Activated T-cell treated with anti-CD3 and anti-CD28 coated beads, Interleukin-2, amount 50 U/mL, for 72 hours (primary cell): Measurements from ENCODE around the gene RAE1. TPM values are rescaled to one million over a fixed set of nuclear protein-coding genes. Genes with fewer than 3 reads are reported as not detected.

Experiments
- ATAC-seq, 2 donors: fragments of 150-1000 bp; cut with Tn5 transposase; replicated peaks in 1 of 2; 2 replicates each; pipeline ENCODE4 v1.10.0; 2021; ENCODE audit warnings: moderate library complexity in 2 of 2, mild to moderate bottlenecking in 1 of 2
- DNase-seq, 2 donors: peaks; one replicate each; pipeline ENCODE4 v3.0.0; 2021 to 2022; ENCODE audit warnings: mixed read lengths in 1 of 2
- H3K27ac Mint-ChIP-seq: one replicate; pipeline ENCODE4 v1.8.0; 2022; ENCODE audit warnings: mild to moderate bottlenecking, moderate library complexity, mixed read lengths
- H3K27me3 Mint-ChIP-seq: one replicate; pipeline ENCODE4 v1.8.0; 2022; ENCODE audit warnings: low read depth, mixed read lengths
- H3K36me3 Mint-ChIP-seq, 2 donors: one replicate each; pipeline ENCODE4 v1.8.0; 2022; ENCODE audit warnings: mixed read lengths in 2 of 2, mild to moderate bottlenecking in 1 of 2; ENCODE audit not compliant: insufficient read depth in 2 of 2
- H3K4me1 Mint-ChIP-seq: one replicate; pipeline ENCODE4 v1.8.0; 2022; ENCODE audit warnings: low read depth, mixed read lengths
- H3K4me3 Mint-ChIP-seq, 2 donors: one replicate each; pipeline ENCODE4 v1.8.0; 2022; ENCODE audit warnings: mild to moderate bottlenecking in 2 of 2, mixed read lengths in 2 of 2, moderate library complexity in 2 of 2
- H3K9me3 Mint-ChIP-seq, 2 donors: one replicate each; pipeline ENCODE4 v1.8.0; 2022; ENCODE audit warnings: mixed read lengths in 2 of 2
- total RNA-seq, 2 donors: library from RNA; stranded (reverse); gene quantifications; one replicate each; pipeline ENCODE4 v1.2.3, GENCODE V29; 2022

RAE1 gene
- total RNA-seq, 2 donors from 2014 or later, result 47.6 to 54.2 TPM

GRCh38 chr20:57389695-57390603, 38.9 kb downstream of the RAE1 start:
- H3K4me1 Mint-ChIP-seq, result peaks cover 36% of the 10 kb centered on the region
- peak; percentile 11 to 14 for ATAC-seq

GRCh38 chr20:57390604-57391438, 39.8 kb downstream of the RAE1 start, which contains the start of gene RBM38:
RBM38 (plus strand) TSS chr20:57391396; CDS start chr20:57391582, 186 bp downstream.
- Mint-ChIP-seq H3K4me3 (peak within 1 kb of the TSS; percentile 96 to 97), H3K36me3 (peaks cover 7 to 11% of the 10 kb centered on the region in 2 donors), H3K9me3 (no peaks in the 10 kb centered on the region), H3K27ac (peak within 1 kb of the TSS; percentile 98), H3K4me1 (peaks cover 42% of the 10 kb centered on the region), H3K27me3 (no peaks in the 10 kb centered on the region)
- peak; percentile 80 to 86 for DNase-seq
- ATAC-seq, result peak; percentile 63 to 69

More at GRCh38 chr20:57389695-57390603, 38.9 kb downstream of the RAE1 start:
- no peaks in the 10 kb centered on the region for H3K27me3 Mint-ChIP-seq
- no peaks in the 10 kb centered on the region for H3K9me3 Mint-ChIP-seq
- peak overlapping the region; percentile 88 for H3K27ac Mint-ChIP-seq
- DNase-seq, result peak; percentile 67 to 70
- H3K4me3 Mint-ChIP-seq, result peak overlapping the region; percentile 96
- H3K36me3 Mint-ChIP-seq, result peaks cover 7 to 11% of the 10 kb centered on the region in 2 donors

- peaks cover 50% of the 10 kb centered on the region for H3K4me1 Mint-ChIP-seq
- no peaks in the 10 kb centered on the region for H3K9me3 Mint-ChIP-seq
- H3K27me3 Mint-ChIP-seq, result no peaks in the 10 kb centered on the region
- H3K27ac Mint-ChIP-seq, result peak overlapping the region; percentile 77
- H3K36me3 Mint-ChIP-seq, result peaks cover 9 to 13% of the 10 kb centered on the region in 2 donors
- DNase-seq, result peak; percentile 49 to 53
- ATAC-seq, result peak; percentile 23 to 25
- H3K4me3 Mint-ChIP-seq, result peak overlapping the region; percentile 96 to 97
These were observed 40.6 kb downstream of the RAE1 start for GRCh38 chr20:57391439-57392301.

- ATAC-seq, result peak; percentile 59 to 65
- Mint-ChIP-seq H3K4me3 (peak overlapping the region; percentile 96 to 97), H3K4me1 (peaks cover 61% of the 10 kb centered on the region)
These were observed 41.6 kb downstream of the RAE1 start for GRCh38 chr20:57392512-57393271.

GRCh38 chr20:57393321-57394120, 42.5 kb downstream of the RAE1 start:
- Mint-ChIP-seq H3K36me3 (peaks cover 13 to 17% of the 10 kb centered on the region in 2 donors), H3K27ac (peak overlapping the region; percentile 52), H3K4me1 (peaks cover 68% of the 10 kb centered on the region), H3K9me3 (no peaks in the 10 kb centered on the region), H3K4me3 (peak overlapping the region; percentile 96 to 97), H3K27me3 (no peaks in the 10 kb centered on the region)
- ATAC-seq (no peak), DNase-seq (no peak)

More at GRCh38 chr20:57392512-57393271, 41.6 kb downstream of the RAE1 start:
- Mint-ChIP-seq H3K9me3 (no peaks in the 10 kb centered on the region), H3K27ac (peak overlapping the region; percentile 77), H3K27me3 (no peaks in the 10 kb centered on the region), H3K36me3 (peaks cover 10 to 14% of the 10 kb centered on the region in 2 donors)
- peak; percentile 82 to 87 for DNase-seq

GRCh38 chr20:57394121-57395082, 43.3 kb downstream of the RAE1 start:
- Mint-ChIP-seq H3K27me3 (no peaks in the 10 kb centered on the region), H3K9me3 (no peaks in the 10 kb centered on the region), H3K36me3 (peaks cover 13 to 21% of the 10 kb centered on the region in 2 donors), H3K27ac (no peak overlapping the region), H3K4me3 (peak overlapping the region; percentile 96 to 97), H3K4me1 (peaks cover 76% of the 10 kb centered on the region)
- no peak for ATAC-seq
- no peak for DNase-seq

GRCh38 chr20:57395111-57395966, 44.3 kb downstream of the RAE1 start:
- Mint-ChIP-seq H3K36me3 (peaks cover 13 to 24% of the 10 kb centered on the region in 2 donors), H3K4me3 (peak overlapping the region in 1 of 2 donors; percentile 12), H3K9me3 (no peaks in the 10 kb centered on the region), H3K27me3 (no peaks in the 10 kb centered on the region), H3K4me1 (peaks cover 79% of the 10 kb centered on the region), H3K27ac (no peak overlapping the region)
- DNase-seq (no peak), ATAC-seq (no peak)

GRCh38 chr20:57396212-57396983, 45.3 kb downstream of the RAE1 start:
- DNase-seq, result no peak
- H3K27me3 Mint-ChIP-seq, result no peaks in the 10 kb centered on the region
- H3K27ac Mint-ChIP-seq, result peak overlapping the region; percentile 64
- H3K36me3 Mint-ChIP-seq, result peaks cover 13 to 27% of the 10 kb centered on the region in 2 donors
- H3K4me3 Mint-ChIP-seq, result peak overlapping the region; percentile 81 to 95
- peaks cover 83% of the 10 kb centered on the region for H3K4me1 Mint-ChIP-seq
- no peak for ATAC-seq
- no peaks in the 10 kb centered on the region for H3K9me3 Mint-ChIP-seq

GRCh38 chr20:57396984-57397692, 46.1 kb downstream of the RAE1 start:
- ATAC-seq (peak in 1 of 2 donors; percentile 2), DNase-seq (peak; percentile 21 to 44)
- no peaks in the 10 kb centered on the region for H3K9me3 Mint-ChIP-seq
- H3K4me1 Mint-ChIP-seq, result peaks cover 90% of the 10 kb centered on the region
- peak overlapping the region; percentile 81 to 95 for H3K4me3 Mint-ChIP-seq
- H3K27ac Mint-ChIP-seq, result peak overlapping the region; percentile 88
- peaks cover 14 to 30% of the 10 kb centered on the region in 2 donors for H3K36me3 Mint-ChIP-seq
- no peaks in the 10 kb centered on the region for H3K27me3 Mint-ChIP-seq
